PFSK-1 (cell line): Measurements from ENCODE around the gene GABBR1.

Source experiments
- FOXP2 ChIP-seq: optimal IDR thresholded peaks from 2 replicates; pipeline ENCODE3; 2011; ENCODE audit warnings: borderline replicate concordance, control low read depth, inconsistent platforms; ENCODE audit not compliant: insufficient read depth; ENCODE audit errors: extremely low read length, extremely low read depth
- POLR2AphosphoS5 ChIP-seq: IDR thresholded peaks from 2 replicates; pipeline ENCODE4 v1.6.1; 2012; ENCODE audit warnings: low read depth, mild to moderate bottlenecking, control low read depth, low read length, moderate library complexity
- REST ChIP-seq, 2 experiments: IDR thresholded peaks; 2 replicates each; pipeline versions ENCODE4 v1.6.1 to v1.8.0; 2011 to 2012; ENCODE audit warnings: low read depth in 2 of 2, low read length in 2 of 2, control low read depth in 1 of 2, inconsistent platforms in 1 of 2, mild to moderate bottlenecking in 1 of 2, moderate library complexity in 1 of 2; ENCODE audit not compliant: insufficient read depth in 1 of 2
- SIN3A ChIP-seq: IDR thresholded peaks from 2 replicates; pipeline ENCODE4 v1.6.1; 2012; ENCODE audit warnings: mild to moderate bottlenecking, low read length, moderate library complexity, borderline replicate concordance; ENCODE audit not compliant: insufficient read depth
- TAF1 ChIP-seq: IDR thresholded peaks from 2 replicates; pipeline ENCODE4 v1.6.1; 2012; ENCODE audit warnings: low read length, control low read depth, borderline replicate concordance; ENCODE audit not compliant: insufficient read depth

The GABBR1 gene

GRCh38 chr6:29584821-29585220, 48.2 kb downstream of the GABBR1 start, which contains the start of gene OR2H2:
Gene OR2H2, plus strand, starts transcription at chr6:29585121. Its CDS starts 2,824 bp downstream, at chr6:29587945.
- no peak for TF ChIP-seq TAF1
- no peak for TF ChIP-seq FOXP2
- no peak for TF ChIP-seq SIN3A
- TF ChIP-seq REST (IDR thresholded peaks at IDR 0.05; ENCODE audit: insufficient read depth in 1 of 2, low read depth in 2 of 2, low read length in 2 of 2), result no peak
- no peak for TF ChIP-seq POLR2AphosphoS5

- no peak for TF ChIP-seq POLR2AphosphoS5
- no peak for TF ChIP-seq REST (IDR thresholded peaks at IDR 0.05; ENCODE audit: insufficient read depth in 1 of 2, low read depth in 2 of 2, low read length in 2 of 2)
- TF ChIP-seq FOXP2, result no peak
- TF ChIP-seq SIN3A, result no peak
- TF ChIP-seq TAF1, result no peak
These were observed 55.4 kb downstream of the GABBR1 start for GRCh38 chr6:29577544-29577943.

DNA sequence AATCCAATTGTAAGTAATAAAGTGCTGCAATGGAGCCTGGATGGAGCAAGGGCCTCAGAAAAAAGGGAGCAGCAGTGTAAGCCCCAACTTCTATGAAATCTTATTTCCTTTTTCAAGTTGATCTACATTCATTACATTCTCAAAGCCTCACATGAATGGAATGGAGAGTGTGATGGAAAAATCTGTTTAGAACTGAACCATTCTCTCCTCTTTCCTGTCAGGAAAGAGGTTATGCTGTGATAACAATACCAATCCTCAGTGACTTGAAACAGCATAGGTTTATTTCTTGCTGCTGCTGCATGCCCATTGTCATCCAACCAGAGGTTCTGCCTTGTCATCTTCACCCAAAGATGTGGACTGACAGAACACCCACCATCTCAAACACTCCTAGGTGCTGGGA, 56.9 kb downstream of the GABBR1 start:
- no peak for TF ChIP-seq POLR2AphosphoS5
- no peak for TF ChIP-seq SIN3A
- TF ChIP-seq REST (IDR thresholded peaks at IDR 0.05; ENCODE audit: insufficient read depth in 1 of 2, low read depth in 2 of 2, low read length in 2 of 2), result no peak
- TF ChIP-seq FOXP2, result no peak

DNA sequence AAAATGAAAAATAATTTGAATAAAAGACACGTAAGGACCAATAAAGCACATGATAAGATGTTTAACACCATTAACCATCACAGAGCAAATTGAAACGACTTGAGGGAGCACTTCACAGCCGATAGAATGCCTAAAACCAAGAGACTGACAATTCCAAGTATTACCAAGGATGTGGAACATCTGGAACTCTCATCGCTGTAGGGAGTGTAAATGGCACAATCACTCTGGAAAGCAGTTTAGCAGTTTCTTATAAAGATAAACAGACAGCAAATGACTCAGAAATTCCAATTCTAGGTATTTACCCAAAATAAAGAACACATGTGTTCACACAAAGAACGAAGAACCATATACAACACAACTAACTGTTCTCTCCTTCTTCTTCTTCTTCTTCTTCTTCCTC, 65.0 kb downstream of the GABBR1 start:
- TF ChIP-seq TAF1 (no peak), SIN3A (no peak), REST (IDR thresholded peaks at IDR 0.05; ENCODE audit: insufficient read depth in 1 of 2, low read depth in 2 of 2, low read length in 2 of 2) (no peak), FOXP2 (no peak), POLR2AphosphoS5 (no peak)

DNA sequence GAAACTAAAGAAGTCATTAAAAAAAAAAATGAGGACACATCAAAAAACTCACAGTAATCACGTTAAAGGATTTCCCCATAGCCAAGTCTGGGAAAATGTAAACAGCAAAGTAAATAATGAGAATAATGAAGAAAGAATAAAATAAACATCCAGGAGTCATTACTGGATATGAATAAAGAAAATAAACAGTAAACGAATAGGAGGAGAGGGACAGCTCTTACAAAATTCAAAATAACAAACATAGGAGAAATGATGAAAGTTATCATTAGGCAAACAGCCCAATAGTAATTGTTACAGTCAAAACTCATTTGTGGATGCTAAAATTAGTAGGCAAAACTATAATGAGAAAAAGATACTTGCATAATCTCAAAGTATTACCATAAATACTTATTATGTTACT, 65.4 kb downstream of the GABBR1 start:
- no peak for TF ChIP-seq SIN3A
- no peak for TF ChIP-seq REST (IDR thresholded peaks at IDR 0.05; ENCODE audit: insufficient read depth in 1 of 2, low read depth in 2 of 2, low read length in 2 of 2)
- no peak for TF ChIP-seq FOXP2
- no peak for TF ChIP-seq TAF1
- no peak for TF ChIP-seq POLR2AphosphoS5
